NK-92 (cell line): ENCODE results near the gene TOGARAM2.

Experiments
- DNase-seq: peaks from one replicate; lab custom pipeline; 2025; ENCODE audit not compliant: unreplicated experiment; lab: John Stamatoyannopoulos, UW

The TOGARAM2 gene

GRCh38 chr2:29017716-29018435 lies 36.8 kb downstream of the TOGARAM2 start:
- no peak for DNase-seq

- DNase-seq, result no peak
Measured at GRCh38 chr2:29021886-29022285, 40.8 kb downstream of the TOGARAM2 start.

- DNase-seq, result no peak
Measured at GRCh38 chr2:29022679-29023078, 41.6 kb downstream of the TOGARAM2 start.

- no peak for DNase-seq
Measured at GRCh38 chr2:29023188-29023587, 42.1 kb downstream of the TOGARAM2 start.

GRCh38 chr2:29024882-29025430 lies 43.9 kb downstream of the TOGARAM2 start:
- no peak for DNase-seq

GRCh38 chr2:29025711-29026110 lies 44.6 kb downstream of the TOGARAM2 start:
- DNase-seq, result no peak

GRCh38 chr2:29031046-29031445 lies 49.9 kb downstream of the TOGARAM2 start:
- no peak for DNase-seq

- DNase-seq, result no peak
Measured at GRCh38 chr2:29032189-29032588, 51.1 kb downstream of the TOGARAM2 start.

GRCh38 chr2:29033172-29033571 lies 52.1 kb downstream of the TOGARAM2 start:
- no peak for DNase-seq

GRCh38 chr2:29033656-29034055 lies 52.6 kb downstream of the TOGARAM2 start:
- no peak for DNase-seq

- no peak for DNase-seq
Measured at GRCh38 chr2:29035016-29035745, 54.1 kb downstream of the TOGARAM2 start.

- no peak for DNase-seq
Measured at GRCh38 chr2:29039718-29040480, 58.8 kb downstream of the TOGARAM2 start.

GRCh38 chr2:29040552-29040951 lies 59.5 kb downstream of the TOGARAM2 start:
- no peak for DNase-seq

- no peak for DNase-seq
Measured at GRCh38 chr2:29041161-29041660, 60.1 kb downstream of the TOGARAM2 start.

- no peak for DNase-seq
Measured at GRCh38 chr2:29042561-29043075, 61.5 kb downstream of the TOGARAM2 start.

GRCh38 chr2:29044459-29044858 lies 63.4 kb downstream of the TOGARAM2 start:
- no peak for DNase-seq

- no peak for DNase-seq
Measured at GRCh38 chr2:29046321-29046720, 65.2 kb downstream of the TOGARAM2 start.

- DNase-seq, result no peak
Measured at GRCh38 chr2:29047083-29047845, 66.2 kb downstream of the TOGARAM2 start.

- no peak for DNase-seq
Measured at GRCh38 chr2:29050591-29050990, 69.5 kb downstream of the TOGARAM2 start.

- no peak for DNase-seq
Measured at GRCh38 chr2:29051730-29052129, 70.6 kb downstream of the TOGARAM2 start.
